HG02884 (cell line): ENCODE measurements around the gene STX2.

Source experiments
- ATAC-seq: cut with Tn5 transposase; IDR thresholded peaks from one replicate; pipeline ENCODE4 v1.9.1; 2021; ENCODE audit warnings: mild to moderate bottlenecking, moderate library complexity; ENCODE audit not compliant: unreplicated experiment

Gene STX2

GRCh38 chr12:130831876-130832405 is 7.1 kb downstream of the STX2 start:
- no peak for ATAC-seq

- ATAC-seq = no peak
Measured at GRCh38 chr12:130831246-130831645, 7.8 kb downstream of the STX2 start.

- no peak for ATAC-seq
Measured at GRCh38 chr12:130830246-130830551, 8.9 kb downstream of the STX2 start.

GRCh38 chr12:130829391-130830245 is 9.4 kb downstream of the STX2 start:
- no peak for ATAC-seq

- ATAC-seq = no peak
Measured at GRCh38 chr12:130828895-130829294, 10.2 kb downstream of the STX2 start.

- ATAC-seq = no peak
Measured at GRCh38 chr12:130827432-130827831, 11.6 kb downstream of the STX2 start.

- ATAC-seq = no peak
Measured at GRCh38 chr12:130826151-130826801, 12.8 kb downstream of the STX2 start.

GRCh38 chr12:130825771-130826150 is 13.3 kb downstream of the STX2 start:
- no peak for ATAC-seq

GRCh38 chr12:130819681-130820080 is 19.4 kb downstream of the STX2 start:
- ATAC-seq = no peak

- ATAC-seq = peak; percentile 82
Measured at GRCh38 chr12:130818635-130819576, 20.1 kb downstream of the STX2 start.

- ATAC-seq = no peak
Measured at GRCh38 chr12:130818272-130818634, 20.8 kb downstream of the STX2 start.

GRCh38 chr12:130817804-130818203 is 21.2 kb downstream of the STX2 start:
- no peak for ATAC-seq

- no peak for ATAC-seq
Measured at GRCh38 chr12:130816097-130816496, 23.0 kb downstream of the STX2 start.

- ATAC-seq = no peak
Measured at GRCh38 chr12:130815028-130815741, 23.9 kb downstream of the STX2 start.

GRCh38 chr12:130813949-130814348 is 25.1 kb downstream of the STX2 start:
- no peak for ATAC-seq

- ATAC-seq = no peak
Measured at GRCh38 chr12:130813436-130813835, 25.6 kb downstream of the STX2 start.

GRCh38 chr12:130809791-130810190 is 29.3 kb downstream of the STX2 start:
- ATAC-seq = no peak

GRCh38 chr12:130807309-130807708 is 31.7 kb downstream of the STX2 start:
- ATAC-seq = no peak

GRCh38 chr12:130806574-130806973 is 32.5 kb downstream of the STX2 start:
- ATAC-seq = no peak

GRCh38 chr12:130805635-130806034 is 33.4 kb downstream of the STX2 start:
- no peak for ATAC-seq

- no peak for ATAC-seq
Measured at GRCh38 chr12:130804216-130804615, 34.8 kb downstream of the STX2 start.
